Eye (tissue), 1 donor: Measurements from ENCODE around the gene SYT8.
A peak's percentile ranks its signal among the peaks of the same experiment; 100 is the strongest.
"Not testable (repeated sequence)": the region's sequence is repeated elsewhere in the genome, so short reads cannot be mapped to it uniquely, and the experiment has no call there.

ENCODE experiments used
- DNase-seq: peaks from one replicate; pipeline ENCODE4 v3.0.0-alpha.2; 2015

SYT8 gene

DNA sequence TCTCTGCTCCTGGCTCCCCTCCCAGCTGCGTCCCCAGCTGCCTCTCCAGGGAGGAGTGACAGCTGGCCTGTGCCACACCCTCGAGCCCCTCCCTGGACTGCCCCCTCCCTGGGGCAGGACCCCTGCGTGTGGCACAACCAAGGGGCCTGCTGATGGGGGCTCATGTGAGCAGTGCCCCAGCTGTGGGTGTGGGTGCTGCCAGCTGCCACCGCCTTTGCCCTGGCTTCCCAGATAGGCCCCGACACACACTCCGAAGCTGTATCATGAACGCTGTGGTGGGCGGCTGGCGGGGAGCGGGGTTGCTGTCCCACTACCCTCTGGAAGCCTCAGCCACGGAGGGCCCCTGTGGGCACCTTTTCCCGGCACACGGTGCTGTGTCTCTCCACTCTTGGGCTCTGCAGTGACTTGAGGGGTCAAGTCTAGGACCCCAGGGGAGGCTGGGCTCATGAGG lies 41.1 kb downstream of the SYT8 start:
- DNase-seq: not testable (repeated sequence)

DNA sequence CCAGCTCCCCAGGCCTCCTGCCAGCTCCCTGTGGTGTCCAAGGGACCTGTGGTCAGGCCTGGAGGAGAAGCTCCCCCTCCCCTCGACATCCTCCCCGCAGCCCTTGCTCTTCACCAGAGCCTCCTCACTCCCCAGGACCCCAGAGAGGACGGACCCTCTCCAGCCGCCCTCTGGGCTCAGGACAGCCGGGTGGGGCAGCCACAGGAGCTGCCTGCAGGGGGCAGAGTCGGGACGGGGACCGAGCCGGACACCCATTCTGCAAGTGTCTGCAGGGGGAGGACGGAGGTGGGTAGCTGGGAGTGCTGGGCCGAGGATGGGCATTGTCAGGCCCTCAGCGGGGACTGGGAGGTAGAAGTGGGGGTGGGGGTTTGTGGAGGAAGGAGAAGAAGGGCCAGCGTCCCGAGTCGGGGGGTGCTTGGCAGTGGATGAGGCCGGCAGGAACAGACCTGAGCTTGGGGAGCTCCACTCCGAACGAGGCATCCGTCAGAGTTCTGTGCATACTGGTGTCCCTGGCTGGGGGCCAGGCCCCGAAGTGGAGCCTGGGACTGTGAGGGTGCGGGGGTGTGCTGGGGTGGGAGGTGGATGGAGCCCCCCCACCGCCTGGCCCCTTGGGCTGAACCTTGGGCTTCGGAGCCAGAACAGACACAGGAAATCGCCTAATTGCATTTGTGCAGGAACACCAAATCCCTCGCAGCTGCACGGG lies 41.7 kb downstream of the SYT8 start:
- DNase-seq: peak; percentile 76

DNA sequence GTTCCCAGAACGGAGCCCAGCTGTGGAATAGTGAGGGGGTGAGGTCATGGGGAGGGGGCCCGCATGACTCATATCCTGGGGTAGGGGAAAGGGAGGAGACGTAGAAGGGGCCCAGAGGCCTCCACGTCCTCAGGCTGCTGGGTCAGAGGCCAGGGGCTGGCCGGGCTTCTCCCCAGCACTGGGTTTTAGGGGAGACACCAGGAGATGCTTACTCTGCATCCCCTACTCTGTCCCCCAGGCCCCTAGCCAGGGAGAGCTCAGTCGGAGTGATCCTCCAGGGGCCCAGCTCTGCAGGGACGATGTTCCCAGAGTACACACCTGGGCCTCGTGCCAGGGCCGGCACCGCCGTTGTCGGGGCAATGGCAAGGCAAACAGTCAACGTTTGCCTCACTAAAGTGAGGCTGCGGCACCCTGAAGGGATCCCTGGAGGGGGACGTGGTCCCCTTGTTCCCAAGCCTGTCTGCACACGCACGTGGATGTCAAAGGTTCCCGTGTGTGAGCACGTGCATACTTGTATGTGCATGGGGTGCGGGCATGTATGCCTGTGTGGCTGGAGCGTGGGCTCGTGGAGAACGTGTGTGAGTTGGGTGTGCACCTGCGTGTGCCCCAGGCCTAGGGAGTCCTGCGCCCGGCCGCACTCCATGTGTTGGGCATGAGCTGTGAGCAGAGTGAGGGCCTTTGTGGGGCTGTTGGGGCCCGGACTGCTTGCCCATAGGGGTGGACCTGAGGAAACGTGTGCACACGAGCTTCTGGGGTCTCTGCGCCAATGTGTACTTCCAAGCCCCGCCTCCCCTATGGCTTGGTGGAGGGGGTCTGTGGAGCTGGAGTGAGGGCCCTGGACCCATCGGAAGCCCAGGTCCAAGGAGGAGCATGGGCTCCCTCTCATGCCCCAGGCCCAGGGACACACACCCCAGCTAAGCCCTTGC lies 42.7 kb downstream of the SYT8 start:
- DNase-seq: peak; percentile 58

DNA sequence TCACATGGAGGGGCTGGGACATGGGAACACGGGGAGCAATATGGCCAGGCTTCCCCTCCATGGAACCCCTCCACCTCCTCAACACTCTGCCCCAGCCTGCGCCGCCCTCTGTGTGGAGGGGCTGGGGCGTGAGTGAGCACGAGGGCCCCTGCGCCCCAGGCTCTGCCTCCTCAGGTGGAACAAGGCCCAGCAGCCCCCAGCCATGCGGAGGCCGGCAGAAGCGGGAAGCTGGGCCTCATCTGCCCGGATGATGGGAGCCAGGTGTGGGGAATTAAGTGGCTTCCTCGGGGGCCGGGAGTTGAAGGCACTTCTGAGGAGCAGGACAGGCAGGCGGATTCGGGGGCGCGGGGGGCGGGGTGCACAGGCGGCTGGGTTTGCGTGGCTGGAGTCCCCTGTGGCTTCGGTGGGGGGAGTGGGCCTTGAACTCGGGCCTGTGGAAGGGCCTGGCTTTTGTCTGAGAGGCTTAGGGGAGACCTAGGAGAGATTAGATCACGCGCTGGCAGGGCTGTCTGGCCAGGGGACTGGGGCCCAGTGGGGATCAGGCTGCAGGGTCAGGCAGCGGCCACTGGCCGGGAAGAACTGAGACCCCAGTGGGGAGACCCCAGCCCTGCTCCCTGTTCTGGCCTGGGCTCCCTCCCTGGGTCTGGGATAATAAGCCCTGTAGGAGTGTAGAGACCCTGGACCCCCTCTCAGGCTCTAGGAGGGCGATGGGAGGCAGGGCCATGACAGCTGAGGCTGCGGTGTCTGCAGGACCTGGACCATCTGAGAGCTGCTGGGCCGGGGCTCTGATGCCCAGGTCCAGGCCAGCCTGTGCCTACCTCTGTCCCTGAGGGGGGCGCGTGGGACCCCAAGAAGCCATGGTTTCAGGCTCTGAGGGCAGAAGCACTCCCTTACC lies 43.6 kb downstream of the SYT8 start:
- DNase-seq: peak; percentile 67

DNA sequence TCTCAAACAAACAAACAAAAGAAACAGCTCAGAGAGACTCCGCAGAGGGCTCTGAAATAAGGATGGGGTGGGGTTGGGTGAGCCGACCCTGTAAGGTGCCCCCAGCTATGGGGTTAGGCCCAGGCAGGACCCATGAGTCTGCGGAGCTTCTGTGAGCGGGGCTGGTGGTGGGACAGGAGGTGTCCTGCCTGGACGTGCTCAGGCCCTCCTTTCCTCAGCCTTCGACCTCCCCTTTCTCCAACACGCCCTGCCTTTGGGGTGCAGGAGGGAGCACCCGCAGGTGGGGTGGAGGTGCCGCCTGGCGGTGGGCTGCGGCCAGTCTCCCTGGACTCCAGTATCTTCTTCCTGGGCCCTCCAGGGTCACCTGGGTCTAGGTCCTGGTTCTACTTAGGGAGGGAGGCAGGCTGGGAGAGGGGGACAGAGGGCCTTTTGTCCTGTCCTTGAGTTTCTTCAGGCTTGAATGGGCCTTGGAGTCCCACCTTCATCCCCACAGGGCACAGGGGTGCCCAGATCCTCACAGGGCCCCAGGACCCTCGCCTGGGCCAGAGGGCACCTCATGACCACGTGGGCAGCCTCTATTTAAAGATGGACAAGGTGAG lies 44.7 kb downstream of the SYT8 start:
- no peak for DNase-seq

DNA sequence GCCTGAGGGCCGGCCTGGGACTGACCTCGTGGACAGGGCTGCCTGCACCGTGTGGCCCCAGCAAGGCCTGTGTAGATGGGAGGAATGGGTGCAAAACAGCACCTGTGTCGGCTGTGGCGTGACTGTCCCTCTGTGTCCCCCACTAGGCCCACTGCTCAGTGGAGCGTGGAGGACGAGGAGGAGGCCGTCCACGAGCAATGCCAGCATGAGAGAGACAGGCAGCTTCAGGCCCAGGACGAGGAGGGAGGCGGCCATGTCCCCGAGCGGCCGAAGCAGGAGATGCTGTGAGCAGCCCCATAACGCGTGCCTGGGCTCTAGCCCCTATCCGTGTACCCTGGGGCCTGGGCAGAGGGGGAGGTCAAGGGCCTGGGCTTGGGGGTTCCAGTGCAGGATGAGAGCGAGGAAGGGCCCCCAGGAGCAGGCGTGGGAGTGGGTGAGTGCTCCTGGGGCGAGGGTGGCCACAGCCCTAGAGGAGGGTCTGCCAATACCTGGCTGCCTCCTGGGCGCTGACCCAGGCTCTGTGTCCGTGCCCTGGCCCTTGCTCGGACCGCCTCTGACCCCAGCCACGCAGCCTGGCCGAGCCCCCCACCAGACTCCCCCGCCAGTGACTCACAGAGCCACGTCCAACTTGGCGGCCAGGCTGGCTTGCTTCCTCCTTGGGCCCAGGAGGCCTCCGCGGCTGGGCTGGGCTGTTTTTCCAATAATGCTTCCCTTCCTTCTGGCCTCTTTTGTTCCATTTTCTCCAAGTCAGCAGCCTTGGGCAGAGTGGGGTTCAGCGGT lies 45.3 kb downstream of the SYT8 start:
- no peak for DNase-seq

DNA sequence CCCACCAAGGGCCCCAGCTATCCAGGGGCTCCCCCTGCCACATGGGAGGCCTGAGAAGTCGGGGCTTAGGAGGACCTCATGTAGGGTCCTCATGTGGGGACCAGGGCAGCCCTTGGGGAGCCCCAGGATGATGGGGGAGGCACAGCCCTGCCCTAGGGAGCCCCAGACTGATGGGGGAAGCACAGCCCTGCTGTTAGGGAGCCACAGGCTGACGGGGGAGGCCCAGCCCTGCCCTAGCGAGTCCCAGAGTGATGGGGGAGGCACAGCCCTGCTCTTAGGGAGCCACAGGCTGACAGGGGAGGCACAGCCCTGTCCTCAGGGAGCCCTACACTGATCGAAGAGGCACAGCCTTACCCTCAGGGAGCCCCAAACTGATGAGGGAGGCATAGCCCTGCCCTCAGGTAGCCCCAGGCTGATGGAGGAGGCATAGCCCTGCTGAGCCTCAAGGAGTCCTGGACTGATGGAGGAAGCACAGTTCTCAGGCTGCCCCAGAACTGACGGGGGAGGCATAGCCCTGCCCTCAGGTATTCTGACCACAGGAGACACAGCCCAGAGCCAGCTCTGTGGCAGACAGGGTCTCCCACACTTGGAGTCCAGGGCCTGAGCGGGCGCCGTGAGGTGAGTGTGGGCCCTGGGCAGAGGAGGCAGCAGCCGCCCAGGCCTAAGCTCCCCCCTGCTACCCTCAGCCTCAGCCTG lies 46.1 kb downstream of the SYT8 start:
- no peak for DNase-seq

DNA sequence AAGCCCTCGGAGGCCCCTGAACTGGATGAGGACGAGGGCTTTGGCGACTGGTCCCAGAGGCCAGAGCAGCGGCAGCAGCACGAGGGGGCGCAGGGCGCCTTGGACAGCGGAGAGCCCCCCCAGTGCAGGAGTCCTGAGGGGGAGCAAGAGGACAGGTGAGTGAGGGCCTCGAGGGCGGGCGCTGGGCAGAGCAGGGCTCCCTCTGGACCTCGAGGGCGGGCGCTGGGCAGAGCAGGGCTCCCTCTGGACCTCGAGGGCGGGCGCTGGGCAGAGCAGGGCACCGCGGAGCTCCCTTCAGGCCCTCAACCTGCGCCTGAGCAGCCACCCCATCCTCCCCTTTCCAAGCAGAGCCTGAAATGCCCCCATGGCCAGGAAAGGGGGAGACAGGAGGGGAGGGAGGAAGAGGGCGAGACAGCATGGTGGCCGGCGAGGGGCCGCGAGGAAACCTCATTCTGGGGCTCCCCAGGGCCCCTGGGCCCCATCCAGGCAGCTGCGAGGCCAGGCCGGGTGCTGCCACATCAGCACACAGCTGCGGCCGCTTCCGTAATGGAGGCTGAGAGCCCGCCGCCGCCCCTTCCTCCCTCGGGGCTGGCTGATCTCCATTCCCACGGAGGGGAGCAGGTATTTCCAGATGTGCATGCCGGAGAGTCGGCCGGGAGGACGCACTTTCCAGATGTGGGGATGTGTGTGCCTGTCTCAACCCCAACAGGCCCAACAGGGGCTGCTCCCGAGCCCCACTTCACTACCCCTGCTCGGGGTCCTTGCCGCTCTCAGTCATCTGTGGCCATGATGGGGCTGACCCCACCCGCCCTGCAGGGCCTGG lies 46.9 kb downstream of the SYT8 start:
- peak; percentile 78 for DNase-seq

DNA sequence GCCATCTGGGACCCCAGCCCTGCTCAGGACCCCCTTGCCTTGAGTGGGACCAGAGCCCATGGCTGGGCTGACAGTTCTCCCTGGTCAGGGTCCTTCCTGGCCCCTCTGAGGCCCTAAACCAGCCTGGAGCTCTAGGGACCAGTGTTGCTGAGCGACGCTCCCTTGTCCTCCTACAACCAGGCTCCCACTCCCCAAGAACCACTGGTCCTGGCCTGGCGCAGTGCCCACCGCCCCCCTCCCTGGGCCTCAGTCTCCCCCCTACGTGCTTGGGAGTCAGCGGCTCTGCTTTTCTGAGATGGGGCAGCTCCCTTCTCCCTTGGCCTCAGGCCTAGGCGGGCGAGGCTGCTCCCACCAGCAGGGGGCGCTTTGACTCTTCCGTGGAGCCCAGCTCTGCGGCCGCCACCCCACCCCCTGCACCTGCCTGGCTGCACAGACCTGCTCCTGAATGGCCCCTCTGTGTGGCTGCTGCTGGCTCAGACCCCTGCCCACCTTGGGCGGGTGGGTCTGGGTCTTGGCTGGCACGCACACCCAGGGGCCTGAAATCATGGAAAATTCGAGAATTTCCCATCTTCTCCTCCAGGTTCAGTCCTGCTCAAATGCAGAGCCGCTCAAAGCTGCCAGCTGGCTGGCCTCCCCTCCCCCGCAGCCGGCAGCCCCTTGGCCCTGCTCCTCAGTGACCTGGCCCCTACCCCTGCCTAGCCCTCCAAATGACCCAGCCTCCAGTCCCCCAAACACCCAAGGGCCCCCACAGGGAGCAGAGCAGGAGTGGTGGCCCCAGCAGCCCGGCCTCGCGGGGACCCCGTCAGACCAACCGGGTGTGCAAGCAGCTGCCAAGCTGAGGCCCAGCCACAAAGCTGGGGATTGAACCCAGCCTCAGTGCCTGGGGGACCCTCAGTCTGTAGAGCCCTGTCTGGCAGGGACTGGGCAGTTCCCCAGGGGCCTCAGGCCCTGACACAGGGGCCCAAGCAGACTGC lies 47.8 kb downstream of the SYT8 start:
- peak; percentile 95 for DNase-seq

DNA sequence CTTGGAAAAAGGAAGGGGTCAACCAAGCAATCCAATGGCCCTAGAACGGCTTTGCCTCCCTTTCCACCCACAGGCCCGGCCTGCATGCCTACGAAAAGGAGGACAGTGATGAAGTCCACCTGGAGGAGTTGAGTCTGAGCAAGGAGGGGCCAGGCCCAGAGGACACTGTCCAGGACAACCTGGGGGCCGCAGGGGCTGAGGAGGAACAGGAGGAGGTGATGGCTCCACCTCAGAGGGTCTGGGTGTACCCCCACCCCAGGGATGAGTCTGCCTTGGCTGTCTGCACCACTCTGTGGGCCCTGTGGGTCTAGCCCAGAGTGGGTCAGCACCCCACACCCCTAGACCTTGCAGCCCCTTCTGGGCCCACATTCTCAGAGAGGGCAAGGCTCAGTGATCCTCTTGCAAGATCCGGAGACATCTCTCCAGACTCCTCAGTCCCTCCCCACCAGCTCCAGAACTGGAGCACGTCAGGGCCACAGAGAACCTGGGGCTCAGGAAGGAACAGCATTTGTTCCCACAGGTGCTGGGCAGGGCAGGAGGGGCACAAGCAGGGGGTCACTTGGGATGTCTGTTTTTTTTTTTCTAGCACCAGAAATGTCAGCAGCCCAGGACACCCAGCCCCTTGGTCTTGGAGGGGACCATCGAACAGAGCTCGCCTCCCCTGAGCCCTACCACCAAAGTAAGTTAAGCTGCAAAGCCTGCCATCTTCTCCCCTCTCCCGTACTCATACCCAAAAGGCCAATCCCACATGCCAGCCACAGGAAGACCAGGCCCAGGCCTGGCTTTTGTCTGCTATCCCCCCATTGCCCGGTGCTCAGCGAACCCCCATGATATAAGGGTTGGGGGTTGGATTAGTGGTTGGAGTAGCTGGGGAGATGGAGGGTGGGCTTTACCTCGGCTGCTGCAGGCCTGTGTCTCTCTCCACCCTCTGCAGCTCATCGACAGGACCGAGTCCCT lies 48.8 kb downstream of the SYT8 start:
- no peak for DNase-seq

DNA sequence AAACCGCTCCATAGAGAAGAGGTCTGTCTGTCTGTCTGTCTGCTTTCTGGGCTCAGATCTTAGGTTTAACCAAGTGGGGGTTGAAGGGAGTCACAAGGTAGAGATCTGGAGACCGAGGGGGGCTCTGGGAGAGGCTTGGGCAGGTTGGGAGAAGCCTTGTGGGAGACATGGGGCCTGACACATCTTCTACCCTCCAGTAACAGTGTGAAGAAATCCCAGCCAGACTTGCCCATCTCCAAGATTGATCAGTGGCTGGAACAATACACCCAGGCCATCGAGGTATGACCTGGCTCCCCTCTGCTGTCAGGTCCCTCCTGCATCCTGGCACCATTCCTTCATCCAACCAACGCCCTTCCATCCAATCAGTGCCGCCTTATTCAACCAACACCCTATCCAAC lies 49.5 kb downstream of the SYT8 start:
- DNase-seq: no peak

DNA sequence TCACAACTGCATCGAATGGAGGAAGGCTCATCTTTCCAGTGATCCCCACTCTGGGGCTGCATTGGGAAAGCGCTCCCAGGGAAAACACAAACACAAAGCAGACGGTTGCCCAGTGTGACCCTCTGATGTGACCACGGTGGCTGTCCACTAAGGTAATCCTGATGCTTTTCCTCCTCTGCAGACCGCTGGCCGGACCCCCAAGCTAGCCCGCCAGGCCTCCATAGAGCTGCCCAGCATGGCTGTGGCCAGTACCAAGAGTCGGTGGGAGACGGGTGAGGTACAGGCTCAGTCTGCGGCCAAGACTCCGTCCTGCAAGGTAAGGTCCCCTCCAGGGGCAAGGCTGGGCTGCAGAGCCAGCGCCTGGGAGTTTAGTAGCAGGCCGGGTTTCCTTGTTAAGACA lies 51.8 kb downstream of the SYT8 start:
- DNase-seq: not testable (repeated sequence)
